BLaER1 treated with 17β-estradiol and CSF1 and Interleukin-3, amounts not matched to agents 10 nM and 100 nM (cell line): ENCODE measurements around the gene ENO4.

Source experiments
- H3K27ac ChIP-seq, 11 experiments: shearing (Covaris generic); formaldehyde crosslinking; 2 replicates each; pipeline ENCODE4 v1.8.1; 2022
- H3K27me3 ChIP-seq, 11 experiments: shearing (Covaris generic); formaldehyde crosslinking; 2 replicates each; pipeline ENCODE4 v1.8.1; 2022
- H3K36me3 ChIP-seq, 11 experiments: shearing (Covaris generic); formaldehyde crosslinking; 2 replicates each; pipeline ENCODE4 v1.8.1; 2022
- H3K4me1 ChIP-seq, 10 experiments: shearing (Covaris generic); formaldehyde crosslinking; 2 replicates each; pipeline ENCODE4 v1.8.1; 2022
- H3K4me2 ChIP-seq, 11 experiments: shearing (Covaris generic); formaldehyde crosslinking; 2 replicates each; pipeline ENCODE4 v1.8.1; 2022
- H3K4me3 ChIP-seq, 10 experiments: shearing (Covaris generic); formaldehyde crosslinking; 2 replicates each; pipeline ENCODE4 v1.8.1; 2022
- H3K9ac ChIP-seq, 11 experiments: shearing (Covaris generic); formaldehyde crosslinking; 2 replicates each; pipeline ENCODE4 v1.8.1; 2022
- H3K9me3 ChIP-seq, 11 experiments: shearing (Covaris generic); formaldehyde crosslinking; replicated peaks in 1 of 11; 2 replicates each; pipeline ENCODE4 v1.8.1; 2022
- H4K20me1 ChIP-seq, 11 experiments: shearing (Covaris generic); formaldehyde crosslinking; 2 replicates each; pipeline ENCODE4 v1.8.1; 2022
- Cebpa-rat ChIP-seq, 11 experiments: shearing (Covaris generic); IDR thresholded peaks; 2 replicates each; pipeline ENCODE4 v1.8.1; 2022

ENO4 gene

GRCh38 chr10:116810120-116810500 is 39.2 kb upstream of the ENO4 start:
- H3K4me2 ChIP-seq = no peak overlapping the region
- peaks cover 0 to 5% (median 0%) of the 10 kb centered on the region in 10 experiments; a peak in 1 of 20 replicates for H3K4me1 ChIP-seq
- no peak overlapping the region for H3K4me3 ChIP-seq
- H3K9me3 ChIP-seq = no peaks in the 10 kb centered on the region
- no peak overlapping the region for H3K9ac ChIP-seq
- H4K20me1 ChIP-seq = no peaks in the 10 kb centered on the region
- no peaks in the 10 kb centered on the region for H3K36me3 ChIP-seq
- TF ChIP-seq Cebpa-rat (IDR thresholded peaks at IDR 0.05) = no peak
- no peak overlapping the region for H3K27ac ChIP-seq
- H3K27me3 ChIP-seq = no peaks in the 10 kb centered on the region

- Histone ChIP-seq H3K9ac (no peak overlapping the region), H3K4me3 (no peak overlapping the region), H3K9me3 (no peaks in the 10 kb centered on the region), H4K20me1 (no peaks in the 10 kb centered on the region), H3K36me3 (no peaks in the 10 kb centered on the region), H3K27me3 (no peaks in the 10 kb centered on the region), H3K4me2 (no peak overlapping the region), H3K27ac (no peak overlapping the region), H3K4me1 (peaks cover 4 to 7% (median 5%) of the 10 kb centered on the region in 10 experiments; a peak in 17 of 20 replicates)
- no peak for TF ChIP-seq Cebpa-rat (IDR thresholded peaks at IDR 0.05)
These were observed 38.4 kb upstream of the ENO4 start for GRCh38 chr10:116810895-116811294.

GRCh38 chr10:116811691-116812090 is 37.6 kb upstream of the ENO4 start:
- TF ChIP-seq Cebpa-rat (IDR thresholded peaks at IDR 0.05) = no peak

GRCh38 chr10:116815641-116816415 is 33.5 kb upstream of the ENO4 start:
- H3K27me3 ChIP-seq = no peaks in the 10 kb centered on the region
- peak overlapping the region in 9 of 11 experiments; percentile 7 to 63 (median 42); a peak in 16 of 22 replicates for H3K4me2 ChIP-seq
- no peak overlapping the region for H3K27ac ChIP-seq
- peaks cover 0 to 11% (median 9%) of the 10 kb centered on the region in 10 experiments; a peak in 16 of 20 replicates for H3K4me1 ChIP-seq
- H3K9me3 ChIP-seq = peaks cover 0 to 5% (median 0%) of the 10 kb centered on the region in 11 experiments; a peak in 1 of 22 replicates
- TF ChIP-seq Cebpa-rat (IDR thresholded peaks at IDR 0.05) = no peak
- no peak overlapping the region for H3K9ac ChIP-seq
- no peaks in the 10 kb centered on the region for H3K36me3 ChIP-seq
- no peak overlapping the region for H3K4me3 ChIP-seq
- H4K20me1 ChIP-seq = no peaks in the 10 kb centered on the region; a peak in 1 of 22 replicates

More at GRCh38 chr10:116811691-116812090, 37.6 kb upstream of the ENO4 start:
- Histone ChIP-seq H3K4me2 (no peak overlapping the region), H3K27ac (no peak overlapping the region), H3K4me1 (peaks cover 5 to 11% (median 10%) of the 10 kb centered on the region in 10 experiments; a peak in 17 of 20 replicates), H3K9me3 (no peaks in the 10 kb centered on the region), H3K27me3 (no peaks in the 10 kb centered on the region), H3K9ac (no peak overlapping the region), H3K36me3 (no peaks in the 10 kb centered on the region), H3K4me3 (no peak overlapping the region), H4K20me1 (no peaks in the 10 kb centered on the region)

GRCh38 chr10:116817178-116817577 is 32.1 kb upstream of the ENO4 start:
- Histone ChIP-seq H3K9ac (no peak overlapping the region), H3K36me3 (no peaks in the 10 kb centered on the region), H3K4me1 (peaks cover 0 to 11% (median 9%) of the 10 kb centered on the region in 10 experiments; a peak in 16 of 20 replicates), H3K4me2 (no peak overlapping the region), H3K27ac (no peak overlapping the region), H3K27me3 (no peaks in the 10 kb centered on the region), H3K9me3 (peaks cover 0 to 5% (median 0%) of the 10 kb centered on the region in 11 experiments; a peak in 3 of 22 replicates), H4K20me1 (no peaks in the 10 kb centered on the region; a peak in 1 of 22 replicates), H3K4me3 (no peak overlapping the region)
- TF ChIP-seq Cebpa-rat (IDR thresholded peaks at IDR 0.05) = no peak

GRCh38 chr10:116817780-116818343 is 31.4 kb upstream of the ENO4 start:
- H4K20me1 ChIP-seq = no peaks in the 10 kb centered on the region; a peak in 1 of 22 replicates
- no peaks in the 10 kb centered on the region for H3K27me3 ChIP-seq
- H3K9ac ChIP-seq = no peak overlapping the region
- H3K4me3 ChIP-seq = no peak overlapping the region
- H3K36me3 ChIP-seq = no peaks in the 10 kb centered on the region
- H3K27ac ChIP-seq = no peak overlapping the region
- peaks cover 0 to 5% (median 0%) of the 10 kb centered on the region in 11 experiments; a peak in 3 of 22 replicates for H3K9me3 ChIP-seq
- TF ChIP-seq Cebpa-rat (IDR thresholded peaks at IDR 0.05) = no peak
- no peak overlapping the region for H3K4me2 ChIP-seq
- peaks cover 0 to 11% (median 9%) of the 10 kb centered on the region in 10 experiments; a peak in 16 of 20 replicates for H3K4me1 ChIP-seq

- no peaks in the 10 kb centered on the region for H3K36me3 ChIP-seq
- H3K27ac ChIP-seq = no peak overlapping the region
- H3K4me2 ChIP-seq = no peak overlapping the region
- peaks cover 0 to 5% (median 0%) of the 10 kb centered on the region in 11 experiments; a peak in 3 of 22 replicates for H3K9me3 ChIP-seq
- H3K27me3 ChIP-seq = no peaks in the 10 kb centered on the region
- peaks cover 0 to 11% (median 9%) of the 10 kb centered on the region in 10 experiments; a peak in 16 of 20 replicates for H3K4me1 ChIP-seq
- no peak overlapping the region for H3K4me3 ChIP-seq
- no peaks in the 10 kb centered on the region; a peak in 1 of 22 replicates for H4K20me1 ChIP-seq
- H3K9ac ChIP-seq = no peak overlapping the region
- no peak for TF ChIP-seq Cebpa-rat (IDR thresholded peaks at IDR 0.05)
These were observed 29.2 kb upstream of the ENO4 start for GRCh38 chr10:116819999-116820677.

GRCh38 chr10:116825901-116826300 is 23.4 kb upstream of the ENO4 start:
- H3K4me1 ChIP-seq = no peaks in the 10 kb centered on the region
- H3K4me3 ChIP-seq = no peak overlapping the region
- no peak for TF ChIP-seq Cebpa-rat (IDR thresholded peaks at IDR 0.05)
- H3K4me2 ChIP-seq = no peak overlapping the region
- no peaks in the 10 kb centered on the region for H3K36me3 ChIP-seq
- H4K20me1 ChIP-seq = no peaks in the 10 kb centered on the region
- no peak overlapping the region for H3K9ac ChIP-seq
- H3K27me3 ChIP-seq = no peaks in the 10 kb centered on the region
- no peak overlapping the region for H3K27ac ChIP-seq
- peaks cover 0 to 5% (median 0%) of the 10 kb centered on the region in 11 experiments; a peak in 2 of 22 replicates for H3K9me3 ChIP-seq

GRCh38 chr10:116826803-116827202 is 22.5 kb upstream of the ENO4 start:
- Histone ChIP-seq H3K36me3 (no peaks in the 10 kb centered on the region), H3K27me3 (no peaks in the 10 kb centered on the region), H3K4me1 (no peaks in the 10 kb centered on the region), H3K4me2 (no peak overlapping the region), H3K27ac (no peak overlapping the region), H4K20me1 (no peaks in the 10 kb centered on the region), H3K9me3 (0 out of 22 replicates have a peak, but pooled peaks cover 0 to 5% (median 0%) of the 10 kb centered on the region in 11 experiments), H3K9ac (no peak overlapping the region), H3K4me3 (no peak overlapping the region)
- TF ChIP-seq Cebpa-rat (IDR thresholded peaks at IDR 0.05) = no peak
